A549 (cell line): ENCODE measurements around the gene NFKB2. TPM values are rescaled to one million over a fixed set of nuclear protein-coding genes. Genes with fewer than 3 reads are reported as not detected.

Experiments used
- ATAC-seq, 2 experiments: fragments of 200-7000 bp in 1 of 2; fragments of >200 bp in 1 of 2; cut with Nextera tagmentation in 1 of 2; cut with Tn5 transposase in 1 of 2; 3 replicates each; pipeline versions ENCODE4 v1.8.0 to v1.9.1; 2018 to 2020; ENCODE audit warnings: mild to moderate bottlenecking in 1 of 2, moderate library complexity in 1 of 2
- CTCF ChIA-PET: fragments of 300-600 bp; sonication (Branson Sonifier 250); formaldehyde crosslinking; extraction: SDS; loops from one replicate; lab custom pipeline; 2021; ENCODE audit warnings: antibody characterized with exemption, inconsistent platforms; lab: Yijun Ruan, JAX
- POLR2A ChIA-PET: fragments of 350-600 bp; formaldehyde crosslinking; extraction: SDS; loops from one replicate; lab custom pipeline; 2021; ENCODE audit warnings: antibody characterized with exemption, inconsistent platforms; lab: Yijun Ruan, JAX
- DNase-seq, 2 experiments: peaks; one replicate each; pipeline versions ENCODE4 v3.0.0 to v3.0.0-alpha.2; 2011 to 2016; ENCODE audit warnings: low read depth in 1 of 2, low spot score in 1 of 2
- FAIRE-seq: peaks from 2 replicates; lab custom pipeline; 2011; peaks lifted over from hg19 to GRCh38; lab: Jason Lieb, UNC
- H3K27ac ChIP-seq, 2 experiments: fragments of >200 bp; sonication (Bioruptor Twin); formaldehyde crosslinking; 3 replicates each; pipeline ENCODE4 v1.5.1; 2016 to 2017
- H3K4me1 ChIP-seq: fragments of >200 bp; sonication (Bioruptor Twin); formaldehyde crosslinking; 3 replicates; pipeline ENCODE4 v1.6.1; 2016
- H3K4me2 ChIP-seq: fragments of >200 bp; sonication (Bioruptor Twin); formaldehyde crosslinking; 3 replicates; pipeline ENCODE4 v1.6.1; 2016
- H3K4me3 ChIP-seq: fragments of >200 bp; sonication (Bioruptor Twin); formaldehyde crosslinking; 3 replicates; pipeline ENCODE4 v1.5.1; 2016
- H3K9me3 ChIP-seq: fragments of >200 bp; sonication (Bioruptor Twin); formaldehyde crosslinking; 3 replicates; pipeline ENCODE4 v1.6.1; 2016
- ATOH8 ChIP-seq: fragments of 250-450 bp; sonication (Bioruptor Pico); IDR thresholded peaks from 2 replicates; pipeline ENCODE4 v1.5.0; 2020; ENCODE audit warnings: low read depth, mild to moderate bottlenecking, moderate library complexity
- BCL3 ChIP-seq: fragments of >200 bp; sonication (Bioruptor Twin); formaldehyde crosslinking; IDR thresholded peaks from 3 replicates; pipeline ENCODE4 v1.6.1; 2016
- CBX2 ChIP-seq: fragments of 200-600 bp; sonication (generic); IDR thresholded peaks from 2 replicates; pipeline ENCODE4 v1.6.1; 2016; ENCODE audit warnings: low read depth, mild to moderate bottlenecking, borderline replicate concordance
- CHD4 ChIP-seq: fragments of 200-600 bp; sonication (generic); IDR thresholded peaks from 2 replicates; pipeline ENCODE4 v1.6.1; 2016; ENCODE audit warnings: antibody characterized with exemption, mild to moderate bottlenecking, borderline replicate concordance
- CTCF ChIP-seq: fragments of >200 bp; sonication (Bioruptor Twin); formaldehyde crosslinking; IDR thresholded peaks from 3 replicates; pipeline ENCODE4 v1.5.1; 2016
- E2F6 ChIP-seq: IDR thresholded peaks from 2 replicates; pipeline ENCODE4 v1.6.1; 2012; ENCODE audit warnings: low read depth, borderline replicate concordance
- EP300 ChIP-seq, 2 experiments: fragments of >200 bp; sonication (Bioruptor Twin); formaldehyde crosslinking; IDR thresholded peaks; 2 replicates in 1 of 2; 3 replicates in 1 of 2; pipeline ENCODE4 v1.6.1; 2016 to 2017
- GATA3 ChIP-seq: IDR thresholded peaks from 2 replicates; pipeline ENCODE4 v1.6.1; 2012; ENCODE audit warnings: borderline replicate concordance
- HMGXB4 ChIP-seq: fragments of 250-450 bp; sonication (Bioruptor Pico); IDR thresholded peaks from 2 replicates; pipeline ENCODE4 v1.5.0; 2021; ENCODE audit warnings: mild to moderate bottlenecking, moderate library complexity, borderline replicate concordance
- HOXB5 ChIP-seq: fragments of 250-450 bp; sonication (Bioruptor Pico); IDR thresholded peaks from 2 replicates; pipeline ENCODE4 v1.5.0; 2020; ENCODE audit warnings: mild to moderate bottlenecking, moderate library complexity
- KDM5A ChIP-seq: fragments of 200-600 bp; sonication (generic); IDR thresholded peaks from 2 replicates; pipeline ENCODE4 v1.6.1; 2016; ENCODE audit warnings: antibody characterized with exemption, mild to moderate bottlenecking
- MAFK ChIP-seq: fragments of 450-650 bp; IDR thresholded peaks from 2 replicates; pipeline ENCODE4 v1.6.1; 2014; ENCODE audit not compliant: partially characterized antibody
- MAX ChIP-seq: IDR thresholded peaks from 2 replicates; pipeline ENCODE4 v1.6.1; 2012
- MAZ ChIP-seq: fragments of 150-350 bp; IDR thresholded peaks from 2 replicates; pipeline ENCODE4 v1.6.1; 2014; ENCODE audit warnings: antibody characterized with exemption, low read depth, low read length, borderline replicate concordance
- MYC ChIP-seq: IDR thresholded peaks from 2 replicates; pipeline ENCODE4 v1.6.1; 2012; ENCODE audit warnings: mild to moderate bottlenecking, inconsistent platforms, low read length, improper control_type of control experiment, borderline replicate concordance
- NFE2L2 ChIP-seq: fragments of 150-350 bp; conservative IDR thresholded peaks from 2 replicates; pipeline ENCODE4 v1.6.1; 2014; ENCODE audit warnings: low read length
- NR3C1 ChIP-seq: fragments of >200 bp; sonication (Bioruptor Twin); formaldehyde crosslinking; IDR thresholded peaks from 3 replicates; pipeline ENCODE4 v1.6.1; 2017
- POLR2AphosphoS2 ChIP-seq: conservative IDR thresholded peaks from 2 replicates; pipeline ENCODE4 v1.6.1; 2012; ENCODE audit warnings: low read length, improper control_type of control experiment, inconsistent platforms
- RAD21 ChIP-seq, 2 experiments: fragments of >200 bp in 1 of 2; sonication (Bioruptor Twin) in 1 of 2; formaldehyde crosslinking in 1 of 2; IDR thresholded peaks in 1 of 2; conservative IDR thresholded peaks in 1 of 2; 2 replicates in 1 of 2; 3 replicates in 1 of 2; pipeline ENCODE4 v1.6.1; 2012 to 2018; ENCODE audit warnings: inconsistent platforms in 1 of 2
- RCOR1 ChIP-seq: fragments of 150-350 bp; IDR thresholded peaks from 2 replicates; pipeline ENCODE4 v1.6.1; 2014; ENCODE audit warnings: antibody characterized with exemption, low read length, low read depth
- RFX5 ChIP-seq: fragments of 450-650 bp; IDR thresholded peaks from 2 replicates; pipeline ENCODE4 v1.7.1; 2014; ENCODE audit warnings: antibody characterized with exemption, mild to moderate bottlenecking, moderate library complexity
- RNF2 ChIP-seq: fragments of 200-600 bp; sonication (generic); IDR thresholded peaks from 2 replicates; pipeline ENCODE4 v1.6.1; 2016; ENCODE audit warnings: low read depth, mild to moderate bottlenecking, antibody characterized with exemption, moderate library complexity, borderline replicate concordance
- SMC3 ChIP-seq: fragments of >200 bp; sonication (Bioruptor Twin); formaldehyde crosslinking; IDR thresholded peaks from 3 replicates; pipeline ENCODE4 v1.6.1; 2018; ENCODE audit warnings: inconsistent platforms
- TP53 ChIP-seq: fragments of 250-450 bp; sonication (Bioruptor Pico); IDR thresholded peaks from 2 replicates; pipeline ENCODE4 v1.5.0; 2021; ENCODE audit warnings: mild to moderate bottlenecking, moderate library complexity
- USF2 ChIP-seq: fragments of 450-650 bp; IDR thresholded peaks from 2 replicates; pipeline ENCODE4 v1.6.1; 2014; ENCODE audit warnings: antibody characterized with exemption
- WGBS: methylation state at CpG from one replicate; pipeline ENCODE4 v1.1.6; 2017; ENCODE audit errors: missing lambda C conversion rate; 5-methylcytosine and 5-hydroxymethylcytosine counted together
- polyA plus RNA-seq, 4 experiments: library from polyadenylated mRNA; depleted of rRNA in 3 of 4; stranded (reverse); fragments of >200 nt; fragmentation: RNase III in 1 of 4; extraction: RNeasy Plus Mini Kit Qiagen cat#74134 plus additional on column Dnase treatment in 1 of 4; gene quantifications; 2 replicates in 3 of 4; 3 replicates in 1 of 4; pipeline ENCODE4 v1.2.3, GENCODE V29; 2011 to 2017

The NFKB2 gene
- polyA plus RNA-seq, 2 of the 4 experiments (the other 2 are of a cell fraction): 27.6 to 35.7 TPM

GRCh38 chr10:102421757-102422512 is 26.4 kb downstream of the NFKB2 start:
- no peak for TF ChIP-seq POLR2AphosphoS2
- TF ChIP-seq RCOR1: no peak
- no peak for TF ChIP-seq CHD4
- TF ChIP-seq MAZ: no peak
- TF ChIP-seq RFX5: no peak
- TF ChIP-seq, all 56 proteins: peak for 0
- FAIRE-seq: no peak
- peak overlapping the region; percentile 97 for H3K4me2 ChIP-seq
- H3K4me3 ChIP-seq: peak overlapping the region; percentile 57
- no peak for DNase-seq
- WGBS: 42% methylated on average over 9 of the region's 62 CpGs
- H3K27ac ChIP-seq: peak overlapping the region; percentile 86 to 90
- CTCF ChIA-PET: interaction anchor here (0.6 to 17.4 kb wide), 35 partner anchors 10 to 282 kb away, joined by 3 to 337 read pairs (median 6); partner anchors contain the start of genes C10orf95, CUEDC2 and NFKB2
- H3K9me3 ChIP-seq: no peaks in the 10 kb centered on the region
- H3K4me1 ChIP-seq: peaks cover 25% of the 10 kb centered on the region
- ATAC-seq: peak; percentile 2 to 9; a peak in 3 of 6 replicates
- POLR2A ChIA-PET: interaction anchor here (1.0 to 2.0 kb wide), 6 partner anchors 10 to 270 kb away, joined by 3 to 15 read pairs (median 5); partner anchors contain the start of genes CUEDC2 and NOLC1

GRCh38 chr10:102422545-102423129 is 27.1 kb downstream of the NFKB2 start:
- CTCF ChIA-PET: interaction anchor here (0.5 to 17.4 kb wide), 52 partner anchors 11 to 290 kb away, joined by 3 to 337 read pairs (median 4); partner anchors contain the start of genes C10orf95, CUEDC2, NFKB2 and NOLC1
- no peaks in the 10 kb centered on the region for H3K9me3 ChIP-seq
- TF ChIP-seq HMGXB4 (no peak), MYC (no peak; the same call in 1 of the 2 replicates), GATA3 (no peak), BCL3 (no peak), MAZ (no peak), RAD21 (conservative IDR thresholded peaks at IDR 0.05 in 1 of 2, IDR thresholded peaks at IDR 0.05 in 1 of 2) (peak; percentile 74 to 78), SMC3 (peak; percentile 84), KDM5A (no peak), MAFK (no peak), HOXB5 (no peak), ATOH8 (CRISPR knock-in tag) (no peak), CTCF (peak; percentile 81), TP53 (CRISPR knock-in tag) (no peak), CBX2 (no peak), USF2 (peak; percentile 65), E2F6 (peak; percentile 94), RNF2 (no peak), NR3C1 (no peak), EP300 (IDR thresholded peaks at IDR 0.05) (no peak), RFX5 (0 out of 2 replicates have a peak, but pooled peaks have one; percentile 14), NFE2L2 (no peak), MAX (peak; percentile 97)
- TF ChIP-seq, all 56 proteins: peak for 7
- FAIRE-seq (peak; percentile 61), DNase-seq (peak; percentile 85 to 87), ATAC-seq (peak; percentile 63 to 78)
- POLR2A ChIA-PET: interaction anchor here (1.0 to 1.5 kb wide), 3 partner anchors 57 to 253 kb away, joined by 3 to 5 read pairs (median 3); no protein-coding TSS in a partner anchor
- peak overlapping the region; percentile 86 to 90; a peak in 4 of 6 replicates for H3K27ac ChIP-seq
- peak overlapping the region; percentile 57 for H3K4me3 ChIP-seq
- peaks cover 25% of the 10 kb centered on the region for H3K4me1 ChIP-seq
- peak overlapping the region; percentile 97 for H3K4me2 ChIP-seq
- 11% methylated on average over 13 of the region's 28 CpGs for WGBS
